Hepatocyte (in vitro differentiated cells): ENCODE results near the gene FFAR4. TPM values are rescaled to one million over a fixed set of nuclear protein-coding genes. Genes with fewer than 3 reads are reported as not detected.
A peak's percentile ranks its signal among the peaks of the same experiment; 100 is the strongest.

Experiments
- DNase-seq: peaks from one replicate; pipeline ENCODE4 v3.0.0-alpha.2; 2016; ENCODE audit warnings: low spot score
- H2AFZ ChIP-seq: fragments of 200-600 bp; sonication (generic); 2 replicates; pipeline ENCODE4 v1.6.0; 2016; ENCODE audit warnings: antibody characterized with exemption, mild to moderate bottlenecking
- H3K27ac ChIP-seq: fragments of 200-600 bp; sonication (generic); 2 replicates; pipeline ENCODE4 v1.5.1; 2016; ENCODE audit warnings: mild to moderate bottlenecking
- H3K27me3 ChIP-seq: fragments of 200-600 bp; sonication (generic); 2 replicates; pipeline ENCODE4 v1.6.1; 2016
- H3K36me3 ChIP-seq: fragments of 200-600 bp; sonication (generic); replicated peaks from 2 replicates; pipeline ENCODE4 v1.5.1; 2016; ENCODE audit warnings: low read depth; ENCODE audit not compliant: insufficient read depth
- H3K4me1 ChIP-seq: fragments of 200-600 bp; sonication (generic); 2 replicates; pipeline ENCODE4 v1.5.1; 2016; ENCODE audit warnings: mild to moderate bottlenecking, moderate library complexity; ENCODE audit not compliant: insufficient read depth
- H3K4me2 ChIP-seq: fragments of 200-600 bp; sonication (generic); 2 replicates; pipeline ENCODE4 v1.6.0; 2016
- H3K4me3 ChIP-seq: fragments of 200-600 bp; sonication (generic); 2 replicates; pipeline ENCODE4 v1.5.1; 2016; ENCODE audit warnings: mild to moderate bottlenecking
- H3K79me2 ChIP-seq: fragments of 200-600 bp; sonication (generic); 2 replicates; pipeline ENCODE4 v1.6.0; 2017; ENCODE audit warnings: mild to moderate bottlenecking
- H3K9me2 ChIP-seq: fragments of 200-600 bp; sonication (generic); replicated peaks from 2 replicates; pipeline ENCODE4 v1.6.0; 2017; ENCODE audit warnings: mild to moderate bottlenecking; ENCODE audit not compliant: insufficient read depth
- H3K9me3 ChIP-seq: fragments of 200-600 bp; sonication (generic); 2 replicates; pipeline ENCODE4 v1.5.1; 2016; ENCODE audit warnings: low read depth, mild to moderate bottlenecking
- H4K20me1 ChIP-seq: fragments of 200-600 bp; sonication (generic); 2 replicates; pipeline ENCODE4 v1.6.0; 2016; ENCODE audit warnings: mild to moderate bottlenecking; ENCODE audit not compliant: insufficient read depth, poor library complexity, severe bottlenecking
- EZH2 ChIP-seq: fragments of 200-600 bp; sonication (generic); IDR thresholded peaks from 2 replicates; pipeline ENCODE4 v1.6.1; 2016; ENCODE audit warnings: antibody characterized with exemption, mild to moderate bottlenecking, borderline replicate concordance
- EZH2phosphoT487 ChIP-seq: fragments of 200-600 bp; sonication (generic); IDR thresholded peaks from one replicate; pipeline ENCODE4 v1.6.1; 2018; ENCODE audit warnings: antibody characterized with exemption, mild to moderate bottlenecking, low read depth, moderate library complexity; ENCODE audit not compliant: unreplicated experiment, severe bottlenecking
- WGBS: methylation state at CpG from one replicate; pipeline ENCODE4 v1.1.6; 2016; ENCODE audit warnings: low lambda C conversion rate; ENCODE audit errors: missing lambda C conversion rate; 5-methylcytosine and 5-hydroxymethylcytosine counted together
- polyA plus RNA-seq: library from polyadenylated mRNA; unstranded; fragments of >200 nt; fragmentation: Nextera tagmentation; extraction: Ambion mirVana; gene quantifications from 2 replicates; pipeline ENCODE4 v1.2.1, GENCODE V29; 2016
- total RNA-seq: library from RNA; depleted of rRNA; stranded (reverse); fragments of >200 nt; gene quantifications from 2 replicates; pipeline ENCODE4 v1.2.3, GENCODE V29; 2014
- TF ChIP-seq, protein P1 (sequence below): fragments of 200-600 bp; sonication (generic); IDR thresholded peaks from 2 replicates; pipeline ENCODE4 v1.5.1; 2016; ENCODE audit warnings: antibody characterized with exemption, mild to moderate bottlenecking; ENCODE audit not compliant: poor library complexity

FFAR4 gene
- total and polyA plus RNA-seq, 2 experiments from 2014 or later, result 0.53 TPM; not detected in 1

GRCh38 chr10:93612311-93612710 lies 45.8 kb downstream of the FFAR4 start, which contains the start of gene PDE6C:
Gene PDE6C, plus strand, starts transcription at chr10:93612537. Its CDS starts 189 bp downstream, at chr10:93612726.
- Histone ChIP-seq H3K4me2 (peak within 1 kb of the TSS; percentile 25), H3K79me2 (no peaks in the 10 kb centered on the region), H3K4me1 (peaks cover 11% of the 10 kb centered on the region), H3K27ac (no peak within 1 kb of the TSS), H3K36me3 (no peaks in the 10 kb centered on the region), H2AFZ (peak within 1 kb of the TSS; percentile 12), H3K27me3 (no peaks in the 10 kb centered on the region), H3K4me3 (no peak within 1 kb of the TSS), H3K9me3 (no peaks in the 10 kb centered on the region), H4K20me1 (no peaks in the 10 kb centered on the region), H3K9me2 (no peaks in the 10 kb centered on the region)
- 64% methylated on average over 6 of the region's 6 CpGs for WGBS
- DNase-seq, result no peak
- TF ChIP-seq EZH2, result no peak

DNA sequence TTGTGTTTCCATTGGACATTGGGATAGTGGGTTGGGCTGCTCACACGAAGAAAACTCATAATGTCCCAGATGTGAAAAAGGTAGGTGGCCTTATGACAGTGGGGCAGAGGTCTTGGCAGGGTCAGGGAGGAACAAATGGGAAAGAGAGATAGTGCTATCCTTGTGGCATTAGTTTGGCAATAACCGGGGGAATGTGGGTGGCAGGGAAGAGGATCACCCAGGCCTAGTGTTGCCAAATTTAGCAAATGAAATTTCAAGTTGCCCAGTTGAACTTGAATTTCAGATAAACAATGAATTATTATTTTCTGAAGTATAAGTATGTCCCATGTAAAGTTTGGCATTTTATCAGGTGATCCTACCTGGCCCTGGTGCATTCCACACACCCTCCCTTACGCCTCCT lies 46.7 kb downstream of the FFAR4 start:
- no peak for TF ChIP-seq EZH2
- Histone ChIP-seq H2AFZ (no peak overlapping the region), H3K27ac (no peak overlapping the region), H3K36me3 (no peaks in the 10 kb centered on the region), H3K9me3 (no peaks in the 10 kb centered on the region), H3K4me3 (no peak overlapping the region), H3K4me1 (peaks cover 11% of the 10 kb centered on the region), H3K79me2 (no peaks in the 10 kb centered on the region), H3K9me2 (no peaks in the 10 kb centered on the region), H4K20me1 (no peaks in the 10 kb centered on the region), H3K4me2 (no peak overlapping the region), H3K27me3 (no peaks in the 10 kb centered on the region)
- DNase-seq, result no peak
- WGBS, result 93% methylated on average over 3 of the region's 3 CpGs

DNA sequence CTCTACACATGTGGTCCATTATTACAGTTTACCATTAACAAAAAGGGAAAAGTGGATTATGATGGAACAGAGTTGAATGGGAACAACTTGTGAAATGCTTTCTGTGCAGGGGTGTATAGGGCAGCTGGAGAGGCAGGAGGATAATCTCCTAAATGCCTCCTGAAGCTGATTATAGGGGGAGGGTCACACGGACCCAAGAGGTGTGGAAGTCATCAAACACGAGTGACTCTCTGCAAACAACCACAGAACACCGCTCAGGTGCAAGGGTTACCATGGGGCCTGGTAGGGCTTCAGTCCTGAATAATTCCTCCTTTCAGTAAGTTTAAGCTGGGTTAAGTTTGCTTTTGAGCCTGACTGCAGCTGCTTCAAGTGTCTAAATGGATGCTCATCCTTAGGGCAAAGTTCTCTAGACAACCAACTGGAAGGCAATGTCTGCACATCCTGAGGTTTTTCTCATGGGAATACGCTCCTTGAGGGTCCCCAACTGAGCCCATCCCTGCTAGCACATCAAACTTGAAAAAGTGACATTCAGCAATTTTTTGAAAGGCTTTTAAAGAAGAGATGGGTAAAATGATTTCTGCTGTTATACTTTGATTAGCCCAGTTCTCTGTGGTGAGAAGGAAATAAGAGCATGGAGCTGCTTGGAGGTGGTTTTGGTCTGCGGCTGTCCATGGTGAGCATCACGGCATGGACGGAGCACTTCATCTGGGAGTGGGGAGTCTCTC lies 47.8 kb downstream of the FFAR4 start:
- Histone ChIP-seq H3K4me2 (no peak overlapping the region), H2AFZ (no peak overlapping the region), H3K4me1 (peaks cover 11% of the 10 kb centered on the region), H3K9me2 (no peaks in the 10 kb centered on the region), H3K4me3 (no peak overlapping the region), H3K27ac (no peak overlapping the region), H4K20me1 (no peaks in the 10 kb centered on the region), H3K9me3 (no peaks in the 10 kb centered on the region), H3K36me3 (no peaks in the 10 kb centered on the region), H3K27me3 (no peaks in the 10 kb centered on the region), H3K79me2 (no peaks in the 10 kb centered on the region)
- WGBS, result 72% methylated on average over 7 of the region's 7 CpGs
- DNase-seq, result no peak
- TF ChIP-seq EZH2 (no peak), EZH2phosphoT487 (no peak)
- TF ChIP-seq, protein P1, sequence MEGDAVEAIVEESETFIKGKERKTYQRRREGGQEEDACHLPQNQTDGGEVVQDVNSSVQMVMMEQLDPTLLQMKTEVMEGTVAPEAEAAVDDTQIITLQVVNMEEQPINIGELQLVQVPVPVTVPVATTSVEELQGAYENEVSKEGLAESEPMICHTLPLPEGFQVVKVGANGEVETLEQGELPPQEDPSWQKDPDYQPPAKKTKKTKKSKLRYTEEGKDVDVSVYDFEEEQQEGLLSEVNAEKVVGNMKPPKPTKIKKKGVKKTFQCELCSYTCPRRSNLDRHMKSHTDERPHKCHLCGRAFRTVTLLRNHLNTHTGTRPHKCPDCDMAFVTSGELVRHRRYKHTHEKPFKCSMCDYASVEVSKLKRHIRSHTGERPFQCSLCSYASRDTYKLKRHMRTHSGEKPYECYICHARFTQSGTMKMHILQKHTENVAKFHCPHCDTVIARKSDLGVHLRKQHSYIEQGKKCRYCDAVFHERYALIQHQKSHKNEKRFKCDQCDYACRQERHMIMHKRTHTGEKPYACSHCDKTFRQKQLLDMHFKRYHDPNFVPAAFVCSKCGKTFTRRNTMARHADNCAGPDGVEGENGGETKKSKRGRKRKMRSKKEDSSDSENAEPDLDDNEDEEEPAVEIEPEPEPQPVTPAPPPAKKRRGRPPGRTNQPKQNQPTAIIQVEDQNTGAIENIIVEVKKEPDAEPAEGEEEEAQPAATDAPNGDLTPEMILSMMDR, result no peak

GRCh38 chr10:93615576-93616235 lies 49.2 kb downstream of the FFAR4 start:
- peaks cover 11% of the 10 kb centered on the region for H3K4me1 ChIP-seq
- 91% methylated on average over 9 of the region's 9 CpGs for WGBS
- TF ChIP-seq EZH2phosphoT487 (no peak), EZH2 (no peak)
- TF ChIP-seq, protein P1, result no peak

More at GRCh38 chr10:93615576-93616235, 49.2 kb downstream of the FFAR4 start:
- Histone ChIP-seq H3K4me3 (no peak overlapping the region), H3K27me3 (no peaks in the 10 kb centered on the region), H3K9me2 (no peaks in the 10 kb centered on the region), H3K36me3 (no peaks in the 10 kb centered on the region), H3K4me2 (no peak overlapping the region), H4K20me1 (no peaks in the 10 kb centered on the region), H3K27ac (no peak overlapping the region), H3K79me2 (no peaks in the 10 kb centered on the region), H3K9me3 (no peaks in the 10 kb centered on the region), H2AFZ (no peak overlapping the region)
- no peak for DNase-seq
